Ramos (cell line): Measurements from ENCODE around the gene TLNRD1.
"Not testable (repeated sequence)": the region's sequence is repeated elsewhere in the genome, so short reads cannot be mapped to it uniquely, and the experiment has no call there.

ENCODE experiments used
- in situ Hi-C: fragments of 300-500 bp; cut with MboI; formaldehyde crosslinking; loops from one replicate; pipeline ENCODE4 v1.14.3; 2022; ENCODE audit warnings: low sequenced_read_pairs; ENCODE audit not compliant: unreplicated experiment

The TLNRD1 gene

DNA sequence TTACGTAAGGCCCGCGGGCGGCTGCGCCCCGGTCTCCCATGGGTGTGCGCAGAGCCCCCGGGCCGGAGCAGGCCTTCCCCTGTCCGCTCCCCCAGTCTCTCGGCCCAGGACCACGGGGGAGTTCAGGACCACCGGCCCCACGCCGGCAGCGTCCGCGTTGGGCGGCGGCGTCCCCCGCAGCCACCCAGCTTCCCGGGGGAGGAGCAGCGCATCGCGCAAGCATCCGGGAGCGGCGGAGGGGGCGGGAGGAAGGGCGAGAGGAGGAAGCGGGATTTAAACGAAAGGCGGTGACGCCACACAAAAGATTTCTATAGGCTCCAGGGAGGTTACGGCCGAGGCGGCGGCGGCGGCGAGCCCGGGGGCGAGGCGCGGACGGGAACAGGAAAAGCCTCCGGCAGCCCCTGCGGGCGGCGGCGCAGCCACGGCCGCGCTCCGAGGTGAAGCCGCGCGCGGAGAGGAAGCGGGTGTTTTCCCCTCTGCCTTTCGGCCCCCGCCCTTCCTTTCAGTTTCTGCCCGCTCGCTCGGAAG lies at the start of gene TLNRD1:
Gene TLNRD1, plus strand, starts transcription at position 300 of the 528 bp plus-strand sequence. CDS start 1,349 bp downstream, outside the sequence.
- in situ Hi-C loops = no loop called here

DNA sequence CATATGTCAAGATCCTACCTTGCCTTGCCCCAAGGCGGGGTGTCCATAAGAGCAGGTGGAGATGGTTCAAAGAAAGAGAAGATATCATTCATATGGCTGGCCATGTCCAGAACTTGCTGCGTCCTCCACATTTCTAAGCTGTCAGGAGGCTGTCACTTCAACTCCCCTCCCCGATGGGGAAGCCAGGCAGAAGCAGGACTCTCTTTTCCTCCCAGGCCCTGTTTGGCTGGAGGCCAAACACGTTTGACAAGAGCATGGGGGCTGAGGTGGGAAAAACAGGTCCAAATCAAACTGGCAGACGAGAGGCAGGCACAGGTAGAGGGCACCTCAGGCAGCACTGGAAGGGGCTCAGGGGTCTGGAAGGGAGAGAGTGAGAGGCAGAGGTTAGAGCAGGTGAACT lies 48.8 kb upstream of the TLNRD1 start:
- in situ Hi-C loops = no loop called here

DNA sequence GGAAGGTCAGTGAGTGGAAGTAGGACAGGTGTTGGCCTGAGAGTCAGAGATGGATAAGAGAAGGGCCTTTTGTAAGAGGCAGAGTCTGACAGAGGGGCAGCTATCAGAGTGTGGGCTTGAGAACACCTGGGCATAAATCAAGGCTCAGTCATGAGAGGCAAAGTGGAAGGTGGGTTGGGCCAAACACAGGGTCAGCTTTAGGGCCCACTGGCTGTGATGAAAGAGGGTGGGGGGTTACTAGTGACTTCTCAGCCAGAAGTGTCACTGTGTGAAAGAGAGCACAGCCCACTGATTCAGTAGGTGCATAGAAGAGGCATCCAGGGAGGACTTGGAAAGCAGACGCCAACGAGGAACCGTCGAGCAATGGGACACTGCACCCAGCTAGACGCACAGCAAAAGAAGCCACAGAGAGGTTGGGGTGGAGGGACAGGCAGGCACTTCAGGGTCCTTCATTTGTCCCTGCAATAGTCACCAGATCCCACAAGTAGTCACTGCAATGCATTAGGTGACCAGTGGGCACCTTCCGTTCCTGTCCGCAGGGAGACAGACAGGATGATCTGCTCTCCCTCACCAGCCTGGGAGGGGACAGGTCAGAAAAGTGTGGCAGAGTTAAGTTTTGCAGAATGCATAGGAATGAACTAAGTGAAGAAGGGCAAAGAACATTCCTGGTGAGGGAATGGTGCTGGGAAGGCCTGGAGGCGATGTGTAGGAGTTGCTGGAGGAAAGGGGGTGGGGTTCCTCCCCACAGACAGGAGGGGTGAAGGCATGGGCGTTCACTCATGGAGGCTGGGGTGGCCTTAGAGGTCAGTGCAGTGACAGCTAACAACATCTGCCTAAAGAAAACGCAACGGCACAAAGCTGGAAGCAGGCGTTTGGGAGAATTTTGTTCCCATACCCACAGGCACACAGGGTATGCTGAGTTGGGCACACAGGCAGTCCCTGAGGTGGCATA lies 47.4 kb upstream of the TLNRD1 start:
- in situ Hi-C loops = no loop called here

DNA sequence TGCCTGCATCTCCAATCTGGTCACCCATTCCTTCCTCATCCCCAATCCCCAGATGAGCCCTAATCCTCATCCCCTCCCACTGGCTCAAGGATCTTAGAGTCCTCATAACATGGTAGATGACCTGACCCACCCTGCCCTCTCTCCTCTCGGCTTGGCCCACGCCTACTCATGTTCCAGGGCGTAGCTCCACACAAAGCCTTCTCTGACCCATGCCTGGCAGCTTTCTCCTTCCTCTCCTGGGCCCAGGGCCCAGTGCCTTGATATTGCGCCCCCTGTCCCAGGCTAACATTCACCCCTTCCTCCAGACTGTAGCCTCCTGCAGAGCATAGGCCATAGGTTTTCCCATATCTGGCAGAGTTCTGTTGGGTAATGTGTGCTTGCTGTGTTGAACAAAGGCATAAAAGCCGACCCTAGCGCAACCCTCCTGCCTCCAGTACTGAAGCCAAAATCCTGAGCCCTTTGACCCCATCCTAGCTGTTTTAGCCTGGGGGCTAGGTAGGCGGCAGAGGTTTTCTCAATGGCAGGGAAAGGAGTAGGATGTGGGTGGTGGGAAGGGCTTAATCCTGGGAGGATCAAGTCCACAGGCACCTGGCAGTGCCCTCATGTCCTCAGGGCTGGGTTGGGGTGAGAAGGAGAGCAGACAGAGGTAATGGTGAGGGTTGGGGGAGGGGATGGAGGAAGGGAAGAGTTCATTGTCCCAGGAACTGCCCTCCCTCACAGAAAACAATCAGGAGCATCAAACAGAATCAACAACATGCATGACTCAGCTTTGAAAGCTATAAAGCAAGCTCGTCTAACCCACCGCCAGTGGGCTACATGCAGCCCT lies 46.6 kb upstream of the TLNRD1 start:
- in situ Hi-C loops = no loop called here

DNA sequence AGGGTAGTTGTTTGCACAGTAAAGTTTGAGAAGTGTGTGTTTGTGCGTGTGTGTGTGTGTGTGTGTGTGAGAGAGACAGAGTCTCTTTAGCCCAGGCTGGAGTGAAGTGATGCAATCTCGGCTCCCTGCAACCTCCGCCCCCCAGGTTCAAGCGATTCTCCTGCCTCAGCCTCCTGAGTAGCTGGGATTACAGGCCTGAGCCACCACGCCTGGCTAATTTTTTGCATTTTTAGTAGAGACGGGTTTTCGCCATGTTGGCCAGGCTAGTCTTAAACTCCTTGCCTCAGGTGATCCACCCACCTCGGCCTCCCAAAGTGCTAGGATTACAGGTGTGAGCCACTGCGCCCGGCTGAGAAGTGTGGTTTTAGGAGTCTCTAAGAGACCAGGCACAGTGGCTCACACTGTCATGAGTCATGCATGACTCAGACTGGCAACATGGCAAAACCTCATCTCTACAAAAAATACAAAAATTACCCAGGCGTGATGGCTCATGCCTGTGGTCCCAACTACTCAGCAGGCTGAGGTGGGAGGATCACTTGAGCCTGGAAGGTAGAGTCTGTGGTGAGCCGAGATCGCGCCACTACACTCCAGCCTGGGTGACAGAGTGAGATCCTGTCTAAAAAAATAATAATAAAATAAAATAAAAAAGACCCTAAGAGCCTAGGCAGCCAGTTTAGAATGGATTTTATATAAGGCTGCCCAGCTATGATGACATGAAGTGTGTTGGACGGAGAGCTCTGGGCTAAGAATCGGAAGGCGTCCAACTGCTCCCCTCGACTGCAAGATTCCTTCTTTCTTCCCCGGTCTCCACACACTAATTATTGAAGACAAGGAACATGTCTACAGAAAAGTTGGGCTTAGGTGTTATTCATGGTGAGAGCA lies 44.9 kb upstream of the TLNRD1 start:
- in situ Hi-C loops = not testable (repeated sequence)

DNA sequence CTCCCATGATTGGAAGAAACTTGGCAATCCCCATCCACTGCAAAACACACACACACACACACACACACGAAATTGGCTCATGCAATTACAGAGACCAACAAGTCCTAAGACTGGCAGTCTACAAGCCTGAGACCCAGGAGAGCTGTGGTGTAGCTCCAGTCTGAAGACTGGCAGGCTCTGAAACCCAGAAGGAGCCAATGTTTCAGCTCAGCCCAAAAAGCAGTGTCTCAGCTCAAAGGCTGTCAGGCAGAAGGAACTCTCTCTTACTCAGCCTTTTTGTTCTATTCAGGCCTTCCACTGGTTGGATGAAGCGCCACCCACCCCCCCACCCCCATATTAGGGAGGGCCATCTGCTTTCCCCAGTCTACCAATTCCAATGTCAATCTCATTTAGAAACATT lies 43.2 kb upstream of the TLNRD1 start:
- in situ Hi-C loops = no loop called here

DNA sequence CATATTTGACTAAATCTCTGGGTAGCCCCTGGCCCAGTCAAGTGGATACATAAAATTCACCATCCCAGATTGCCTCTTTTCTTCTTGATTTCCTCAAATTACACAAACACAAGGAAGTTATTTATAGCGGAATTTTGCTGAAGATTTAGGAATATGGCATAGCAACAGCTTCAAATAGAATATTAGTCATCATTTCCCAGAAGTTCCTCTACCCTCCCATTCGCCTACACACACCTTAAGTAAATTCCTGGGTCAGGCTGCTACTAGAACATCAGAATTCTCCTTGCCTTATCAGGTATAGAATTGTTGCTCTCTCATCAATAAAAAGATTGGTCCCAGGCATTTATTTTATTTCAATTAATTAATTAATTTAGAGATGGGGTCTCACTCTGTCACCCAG lies 42.7 kb upstream of the TLNRD1 start:
- in situ Hi-C loops = no loop called here

DNA sequence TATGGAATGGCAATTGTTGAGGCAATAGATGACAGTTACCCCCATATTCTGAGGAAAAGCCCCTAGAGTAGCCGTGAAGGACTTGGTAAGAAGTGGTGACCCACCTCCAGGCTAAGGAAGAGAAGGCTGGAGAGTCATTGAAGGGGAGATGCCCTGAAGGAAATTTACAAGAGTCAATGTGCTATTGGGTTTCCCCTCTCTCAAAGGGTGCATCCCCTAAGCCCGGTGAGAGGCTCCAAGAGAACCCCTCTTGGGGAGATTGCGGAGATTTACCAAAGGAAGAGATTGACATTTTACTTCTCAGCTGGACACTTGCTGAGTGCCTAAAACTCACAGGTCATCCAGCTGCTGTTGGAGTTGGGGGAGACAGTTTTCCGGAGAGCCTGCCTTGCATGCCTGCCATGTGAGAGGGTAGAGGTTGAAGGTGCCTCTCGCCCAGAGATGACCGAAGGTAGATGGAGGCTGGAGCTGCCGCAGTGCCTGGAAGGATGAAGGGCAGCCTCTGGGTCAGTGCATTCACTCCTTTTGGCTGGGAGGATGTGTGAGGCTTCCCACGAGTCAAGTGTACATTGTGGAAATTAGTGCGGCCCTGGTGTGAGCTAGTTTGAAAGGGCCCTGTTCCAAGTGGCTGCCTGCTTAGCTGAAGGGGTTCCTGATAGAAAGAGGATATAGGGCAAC lies 41.8 kb upstream of the TLNRD1 start:
- in situ Hi-C loops = no loop called here

DNA sequence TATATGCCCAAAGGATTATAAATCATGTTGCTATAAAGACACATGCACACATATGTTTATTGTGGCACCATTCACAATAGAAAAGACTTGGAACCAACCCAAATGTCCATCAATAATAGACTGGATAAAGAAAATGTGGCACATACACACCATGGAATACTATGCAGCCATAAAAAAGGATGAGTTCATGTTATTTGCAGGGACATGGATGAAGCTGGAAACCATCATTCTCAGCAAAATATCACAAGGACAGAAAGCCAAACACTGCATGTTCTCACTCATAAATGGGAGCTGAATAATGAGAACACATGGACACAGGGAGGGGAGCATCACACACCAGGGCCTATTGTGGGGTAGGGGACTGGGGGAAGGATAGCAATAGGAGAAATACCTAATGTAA lies 35.3 kb upstream of the TLNRD1 start:
- in situ Hi-C loops = not testable (repeated sequence)

DNA sequence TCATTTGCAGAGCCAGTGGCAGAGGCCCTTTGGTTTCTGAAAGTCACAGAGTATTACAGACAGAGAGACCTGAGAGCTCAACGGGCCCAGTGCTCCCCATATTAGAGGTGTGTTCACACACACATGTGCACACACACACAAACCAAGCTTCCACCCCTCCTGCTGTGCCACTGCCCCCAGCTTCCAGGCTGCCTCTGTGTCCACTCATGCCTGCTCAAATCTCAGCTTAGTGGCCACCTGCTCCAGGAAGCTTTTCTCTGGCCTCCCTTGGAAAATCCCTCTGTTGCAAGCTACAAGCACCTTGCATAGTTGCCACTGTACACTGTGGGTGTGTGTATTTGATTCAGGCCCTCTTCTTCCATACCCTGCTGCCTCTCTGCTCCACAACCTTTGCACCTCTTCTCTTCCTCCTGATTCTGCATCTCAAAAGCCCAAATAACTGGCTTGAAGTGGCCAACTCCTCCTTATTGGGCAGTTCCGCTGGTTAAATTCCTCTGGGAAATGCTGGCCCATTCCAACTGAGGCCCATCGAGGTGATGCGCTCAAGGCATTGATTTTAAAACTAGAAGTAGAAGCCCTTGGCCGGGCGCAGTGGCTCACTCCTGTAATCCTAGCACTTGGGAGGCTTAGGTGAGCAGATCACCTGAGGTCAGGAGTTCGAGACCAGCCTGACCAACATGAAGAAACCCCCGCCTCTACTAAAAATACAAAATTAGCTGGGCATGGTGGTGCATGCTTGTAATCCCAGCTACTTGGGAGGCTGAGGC lies 34.1 kb upstream of the TLNRD1 start:
- in situ Hi-C loops = no loop called here

DNA sequence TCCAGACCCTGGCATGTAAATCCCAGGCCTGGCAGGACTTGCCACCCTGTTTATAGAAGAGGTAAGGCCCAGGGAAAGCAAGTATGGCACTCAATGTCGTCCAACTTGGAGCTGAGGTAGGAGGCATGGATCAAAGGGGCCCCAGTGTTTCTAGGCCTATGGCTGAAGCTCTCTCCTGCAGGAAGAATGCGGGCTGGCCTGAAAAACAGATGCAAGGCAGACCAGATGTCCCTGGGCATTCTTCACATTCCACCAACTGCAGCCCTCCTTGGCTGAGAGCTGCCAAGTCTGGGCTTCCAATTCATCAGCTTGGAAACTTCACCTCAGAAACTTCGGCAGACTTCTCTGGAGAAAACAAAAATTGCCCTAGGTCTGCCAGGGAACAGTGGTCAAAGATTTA lies 33.3 kb upstream of the TLNRD1 start:
- in situ Hi-C loops = no loop called here

DNA sequence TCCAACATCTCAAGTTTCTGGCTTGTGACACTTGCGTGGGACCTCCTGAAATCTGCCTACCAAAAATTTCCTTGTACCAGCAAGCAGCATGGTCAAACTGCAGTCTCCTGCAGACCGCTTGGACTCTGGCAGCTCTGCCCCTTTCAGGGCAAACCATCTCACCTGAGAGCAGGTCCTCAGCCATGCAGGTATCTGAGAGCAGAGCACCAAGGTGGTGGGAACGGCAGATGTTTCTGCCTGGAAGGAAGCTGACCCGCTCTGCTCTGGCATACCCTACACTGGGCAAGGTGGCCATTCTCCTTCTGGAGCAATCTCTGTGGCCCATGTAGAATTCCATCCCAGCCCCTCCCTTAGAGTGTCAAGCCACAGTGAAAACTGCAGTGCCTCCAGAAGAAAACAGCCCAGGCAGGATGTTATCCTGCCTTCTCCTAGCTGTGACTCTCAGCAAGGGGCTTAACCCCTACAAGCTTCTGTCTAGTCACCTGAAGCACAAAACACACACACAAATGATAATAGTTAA lies 32.7 kb upstream of the TLNRD1 start:
- in situ Hi-C loops = no loop called here

DNA sequence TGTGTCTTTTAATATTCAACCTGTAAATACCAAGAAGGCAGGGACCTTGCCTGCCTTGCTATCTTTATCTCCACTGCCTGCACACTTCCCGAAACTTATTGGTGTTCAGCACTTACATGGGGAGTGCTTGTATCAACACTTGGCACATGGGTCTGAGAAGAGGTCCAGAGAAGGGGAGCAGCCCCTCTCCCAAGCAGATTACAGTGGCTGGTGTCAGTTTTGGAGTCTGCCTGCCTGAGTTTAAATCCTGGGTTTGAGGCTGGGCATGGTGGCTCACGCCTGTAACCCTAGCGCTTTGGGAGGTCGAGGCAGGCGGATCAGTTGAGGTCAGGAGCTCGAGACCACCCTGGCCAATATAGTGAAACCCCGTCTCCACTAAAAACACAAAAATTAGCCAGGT lies 31.4 kb upstream of the TLNRD1 start:
- in situ Hi-C loops = no loop called here

DNA sequence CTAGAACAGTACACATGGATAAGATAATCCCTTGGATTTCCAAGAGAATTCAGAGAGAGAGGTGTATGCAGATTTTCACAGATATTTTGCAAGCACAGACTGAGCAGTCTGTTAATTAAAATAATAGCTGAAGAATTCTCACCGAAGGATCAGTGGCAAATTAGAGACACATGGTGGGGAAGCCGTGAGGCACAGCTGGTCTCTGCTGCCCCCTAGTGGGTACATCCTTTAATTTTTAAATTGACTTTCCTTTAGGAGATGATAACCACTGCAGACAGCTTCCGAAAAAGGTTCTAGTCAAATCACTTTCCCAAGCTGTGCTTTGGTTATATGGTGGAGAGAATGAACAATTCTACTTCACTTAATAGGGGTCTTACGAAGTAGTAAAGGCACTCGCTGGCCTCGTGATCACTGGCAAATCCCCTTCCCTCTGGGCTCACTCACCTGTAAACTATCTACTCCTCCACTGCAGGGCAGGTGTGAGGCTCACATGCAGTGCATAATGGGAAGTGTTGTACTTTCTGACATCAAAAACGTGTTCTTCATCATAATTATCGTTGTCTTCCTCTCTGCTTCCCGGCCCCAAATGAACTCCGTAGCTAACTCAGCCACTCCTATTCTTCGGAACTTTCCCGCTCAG lies 30.6 kb upstream of the TLNRD1 start:
- in situ Hi-C loops = loop anchor here (10.0 kb wide), 1 partner anchor 515 kb away; no protein-coding TSS in a partner anchor

DNA sequence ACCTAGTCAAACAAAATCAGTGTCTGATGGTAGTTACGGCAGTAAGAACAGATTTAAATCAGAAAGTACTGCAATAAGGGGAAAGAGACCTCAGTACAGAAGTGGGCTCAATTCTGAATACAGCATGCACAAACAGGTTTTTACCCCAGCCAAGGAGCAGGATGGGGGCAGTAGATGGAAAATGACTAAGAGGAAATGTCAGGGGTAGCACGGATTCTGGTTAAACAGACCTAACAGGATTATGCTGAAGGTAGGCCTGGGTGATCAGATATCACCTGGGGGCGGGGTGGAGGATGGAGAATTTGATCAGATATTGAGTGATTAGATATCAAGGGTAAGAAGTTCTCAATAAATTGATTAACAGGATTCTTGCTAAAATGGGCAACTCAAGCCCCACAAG lies 30.1 kb upstream of the TLNRD1 start:
- in situ Hi-C loops = loop anchor here (10.0 kb wide), 1 partner anchor 516 kb away; no protein-coding TSS in a partner anchor

DNA sequence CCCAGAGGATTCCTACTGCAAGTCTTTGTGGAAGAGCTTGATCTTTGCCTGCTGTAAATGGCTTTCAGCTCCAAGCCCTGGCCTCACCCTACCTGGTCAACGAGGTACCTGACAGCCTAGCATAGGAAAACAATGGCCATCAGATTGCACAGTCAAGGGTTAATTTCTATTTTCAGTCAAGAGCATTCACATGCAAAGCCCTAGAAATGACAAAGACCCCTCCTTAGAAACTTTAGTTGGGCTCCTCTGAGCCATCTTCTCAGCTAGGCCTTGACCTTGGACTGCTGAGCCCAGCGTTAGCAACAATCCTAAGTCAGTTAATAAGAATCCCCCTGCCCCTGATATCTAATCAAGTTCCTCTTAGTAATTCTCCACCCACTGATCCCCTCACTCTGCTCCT lies 29.6 kb upstream of the TLNRD1 start:
- in situ Hi-C loops = loop anchor here (10.0 kb wide), 1 partner anchor 516 kb away; no protein-coding TSS in a partner anchor

DNA sequence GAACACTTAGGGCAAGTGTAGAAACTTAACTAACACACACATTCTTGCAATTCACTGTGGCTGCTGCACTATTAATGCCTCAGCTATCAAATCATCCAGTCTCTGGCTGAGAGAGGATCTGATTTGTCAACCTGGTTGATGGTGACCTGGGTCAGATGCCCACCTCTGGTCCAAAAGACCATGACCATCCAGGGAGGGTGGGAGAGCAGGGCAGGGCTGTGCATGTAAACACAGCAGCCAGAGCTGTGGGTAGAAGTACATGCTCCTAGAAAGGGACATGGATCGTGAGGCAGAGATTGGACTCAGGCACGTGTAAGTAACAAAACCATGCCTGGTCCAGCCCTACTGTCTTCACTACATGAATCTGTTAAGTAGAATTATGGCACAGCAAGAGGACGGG lies 28.4 kb upstream of the TLNRD1 start:
- in situ Hi-C loops = loop anchor here (10.0 kb wide), 1 partner anchor 517 kb away; no protein-coding TSS in a partner anchor

DNA sequence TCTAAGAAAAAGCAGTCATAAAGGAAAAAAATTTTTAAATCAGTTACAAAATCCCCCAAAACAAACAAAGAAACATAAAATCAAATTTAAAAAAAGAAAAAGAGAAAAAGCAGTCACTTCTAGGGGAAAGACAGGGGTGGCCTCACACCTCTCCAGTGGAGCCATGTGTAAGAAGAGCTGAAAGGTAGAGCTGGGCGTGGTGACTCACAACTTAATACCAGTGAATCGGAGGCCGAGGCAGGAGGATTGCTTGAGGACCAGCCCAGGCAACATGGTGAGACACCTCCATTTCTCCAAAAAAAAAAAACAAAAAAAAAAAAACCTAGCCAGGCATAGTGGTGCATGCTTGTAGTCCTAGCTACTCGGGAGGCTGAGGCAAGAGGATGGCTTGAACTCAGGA lies 25.8 kb upstream of the TLNRD1 start:
- in situ Hi-C loops = loop anchor here (5.0 to 25.0 kb wide), 3 partner anchors 292 to 887 kb away; no protein-coding TSS in a partner anchor
